GM21723 (cell line): ENCODE results near the gene CPNE7.
"Not testable (repeated sequence)": the region's sequence is repeated elsewhere in the genome, so short reads cannot be mapped to it uniquely, and the experiment has no call there.

Experiments
- ATAC-seq: cut with Tn5 transposase; IDR thresholded peaks from one replicate; pipeline ENCODE4 v1.9.1; 2021; ENCODE audit warnings: mild to moderate bottlenecking, moderate library complexity; ENCODE audit not compliant: unreplicated experiment

The CPNE7 gene

DNA sequence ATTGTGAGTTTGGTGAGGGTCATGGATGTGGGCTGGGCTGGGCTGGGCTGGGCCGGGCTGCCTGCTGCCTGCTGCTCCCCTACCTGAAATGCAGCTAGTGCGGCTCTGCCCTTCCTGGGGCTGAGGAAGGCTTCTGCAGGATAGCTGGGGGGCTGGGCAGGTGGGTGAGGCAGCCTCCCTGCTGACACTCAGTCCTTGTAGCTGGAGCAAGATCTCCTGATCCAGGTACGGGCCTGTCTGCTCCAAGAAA lies 10.4 kb upstream of the CPNE7 start:
- ATAC-seq, result no peak

DNA sequence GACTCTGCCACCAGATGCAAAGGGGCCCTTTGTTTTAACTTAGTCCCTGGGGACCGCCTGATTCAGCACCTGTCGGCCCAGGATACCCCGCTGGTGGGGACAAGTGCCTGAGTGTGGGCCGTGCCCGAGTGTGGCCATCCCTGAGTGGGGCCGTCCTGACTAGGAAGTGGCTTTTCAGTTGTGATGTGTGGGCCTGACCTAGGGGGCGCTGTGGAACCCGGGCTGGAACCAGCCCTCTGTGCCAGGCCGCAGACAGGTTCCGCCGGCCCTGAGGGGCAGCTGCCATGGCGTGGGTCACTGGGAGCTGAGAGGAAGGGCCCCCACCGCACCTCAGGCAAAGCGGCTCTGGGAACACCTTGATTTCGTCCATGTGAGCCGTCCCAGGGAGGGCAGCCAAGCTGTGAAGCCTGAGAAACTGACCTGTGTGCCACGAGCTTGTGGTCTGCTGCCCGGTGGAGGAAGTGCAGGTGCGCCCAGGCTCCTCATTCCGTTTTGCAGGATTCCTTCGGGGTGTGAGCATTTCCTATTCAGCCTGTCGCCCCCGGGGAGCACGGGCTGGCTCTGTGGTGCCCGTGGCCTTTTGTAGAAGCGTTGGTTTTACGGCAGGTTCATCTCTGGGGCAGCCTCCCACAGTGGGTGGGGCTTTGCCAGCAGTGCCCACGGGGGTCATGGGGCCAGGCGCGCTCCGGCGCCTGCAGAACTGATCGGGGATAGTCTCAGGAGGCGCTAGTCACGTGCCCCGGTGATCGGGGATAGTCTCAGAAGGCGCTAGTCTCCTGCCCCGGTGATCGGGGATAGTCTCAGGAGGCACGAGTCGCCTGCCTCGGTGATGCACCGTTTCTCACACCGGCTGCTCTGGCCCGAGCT lies 9.8 kb upstream of the CPNE7 start:
- no peak for ATAC-seq

DNA sequence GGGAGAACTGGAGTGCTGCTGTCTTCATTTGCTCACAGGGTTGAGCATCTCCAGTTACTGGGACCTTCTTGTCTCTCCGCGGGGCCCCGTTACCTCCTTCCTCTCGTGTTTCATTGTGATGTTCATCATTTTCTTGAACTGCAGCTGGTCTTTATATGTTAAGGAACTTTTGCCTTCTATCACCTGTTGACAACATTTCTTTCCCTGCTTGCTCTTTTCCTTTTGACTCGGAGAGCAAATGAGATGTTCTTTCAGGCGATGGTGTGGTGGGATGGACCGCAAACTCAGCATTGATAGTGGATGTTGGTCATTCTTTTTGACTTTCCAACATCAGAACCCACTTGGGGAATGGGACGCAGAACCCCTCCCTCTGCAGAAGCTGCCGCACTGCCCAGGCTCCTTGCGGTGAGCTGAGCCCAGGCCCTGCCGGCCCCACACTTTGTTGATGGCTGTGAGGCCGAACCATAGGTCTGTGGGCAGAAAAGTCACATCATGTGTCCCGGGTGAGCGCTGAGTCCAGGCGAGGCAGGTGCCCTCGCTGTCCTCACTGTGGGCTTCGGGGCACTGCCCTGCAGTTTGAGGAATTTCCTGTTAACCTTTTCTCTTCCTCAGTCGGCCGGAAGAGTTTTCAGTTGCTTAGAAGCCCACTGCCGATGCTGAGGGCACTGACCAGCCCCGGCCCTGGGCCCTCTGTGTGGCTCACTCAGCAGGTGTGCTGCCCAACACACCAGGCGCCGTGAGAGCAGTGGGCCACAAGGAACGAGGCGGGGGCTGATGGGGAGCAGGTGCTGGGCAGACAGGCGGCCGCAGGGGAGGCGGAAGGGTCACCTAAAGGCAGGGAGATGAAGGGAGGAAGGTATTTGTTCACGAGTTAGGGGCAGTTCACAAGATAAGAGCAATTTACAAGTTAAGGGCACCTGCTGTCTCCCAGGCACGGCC lies 7.6 kb upstream of the CPNE7 start:
- ATAC-seq, result no peak

DNA sequence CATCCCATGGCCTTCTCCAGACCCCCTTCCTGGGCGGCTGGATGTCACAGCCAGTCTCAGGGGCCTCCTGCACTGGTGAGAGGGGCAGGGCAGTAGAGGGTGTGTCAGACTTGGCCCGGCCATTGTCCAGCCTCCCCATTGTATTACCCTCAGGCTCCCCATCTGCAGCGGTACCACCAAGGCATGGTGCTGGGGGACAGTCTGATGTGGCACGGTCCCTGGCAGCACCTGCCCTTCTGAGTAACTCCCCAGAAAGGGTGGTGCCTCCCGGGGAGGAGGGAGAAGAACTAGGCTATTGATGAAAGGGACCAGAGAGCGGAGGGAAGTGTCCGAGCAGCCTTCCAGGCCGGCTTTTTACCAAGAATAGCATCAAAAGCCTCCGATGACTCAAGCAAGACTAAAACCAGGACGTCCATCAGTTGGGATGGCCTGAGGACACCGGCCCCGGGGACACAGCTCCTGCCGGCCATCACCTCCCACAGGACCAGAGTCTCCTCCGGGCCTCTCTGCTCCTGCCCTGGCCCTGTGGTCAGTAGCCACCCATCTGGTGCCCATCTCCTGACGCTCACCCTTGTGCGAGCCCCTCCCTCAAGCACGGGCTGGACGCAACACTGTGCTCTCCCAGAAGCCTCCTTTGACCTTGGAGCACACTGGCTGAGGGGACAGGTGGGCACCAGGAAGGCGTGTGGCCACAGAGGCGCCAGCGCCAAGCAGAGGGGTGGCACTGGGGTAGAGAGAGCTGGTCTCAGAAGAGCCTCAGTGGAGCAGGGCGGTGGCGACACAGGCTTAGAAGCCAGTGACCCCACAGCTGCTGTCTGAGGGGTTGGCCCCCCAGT lies 5.8 kb upstream of the CPNE7 start:
- ATAC-seq, result no peak

DNA sequence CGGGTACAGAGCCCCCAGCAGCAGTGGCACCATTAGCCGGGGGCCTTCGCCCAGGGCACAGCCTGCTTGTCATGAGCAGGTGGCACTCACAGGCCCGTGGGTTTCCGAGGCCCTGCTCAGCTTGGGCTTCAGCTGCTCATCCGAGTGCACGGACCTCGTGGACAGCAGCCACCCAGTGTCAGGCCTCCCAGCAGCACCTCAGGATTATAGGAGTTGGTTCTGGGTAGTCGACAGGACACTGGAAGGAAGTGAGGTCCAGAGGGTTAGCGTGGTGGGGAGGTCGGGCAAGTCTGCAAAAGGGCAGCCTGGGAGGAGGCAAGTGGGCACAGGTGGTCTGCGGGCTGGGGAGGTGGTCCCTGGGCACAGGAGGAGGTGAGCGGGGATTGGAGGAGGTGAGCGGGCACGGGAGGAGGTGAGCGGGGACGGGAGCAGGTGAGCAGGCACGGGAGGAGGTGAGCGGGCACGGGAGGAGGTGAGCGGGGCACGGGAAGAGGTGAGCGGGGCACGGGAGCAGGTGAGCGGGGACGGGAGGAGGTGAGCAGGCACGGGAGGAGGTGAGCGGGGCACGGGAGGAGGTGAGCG lies 5.1 kb upstream of the CPNE7 start:
- ATAC-seq, result no peak

DNA sequence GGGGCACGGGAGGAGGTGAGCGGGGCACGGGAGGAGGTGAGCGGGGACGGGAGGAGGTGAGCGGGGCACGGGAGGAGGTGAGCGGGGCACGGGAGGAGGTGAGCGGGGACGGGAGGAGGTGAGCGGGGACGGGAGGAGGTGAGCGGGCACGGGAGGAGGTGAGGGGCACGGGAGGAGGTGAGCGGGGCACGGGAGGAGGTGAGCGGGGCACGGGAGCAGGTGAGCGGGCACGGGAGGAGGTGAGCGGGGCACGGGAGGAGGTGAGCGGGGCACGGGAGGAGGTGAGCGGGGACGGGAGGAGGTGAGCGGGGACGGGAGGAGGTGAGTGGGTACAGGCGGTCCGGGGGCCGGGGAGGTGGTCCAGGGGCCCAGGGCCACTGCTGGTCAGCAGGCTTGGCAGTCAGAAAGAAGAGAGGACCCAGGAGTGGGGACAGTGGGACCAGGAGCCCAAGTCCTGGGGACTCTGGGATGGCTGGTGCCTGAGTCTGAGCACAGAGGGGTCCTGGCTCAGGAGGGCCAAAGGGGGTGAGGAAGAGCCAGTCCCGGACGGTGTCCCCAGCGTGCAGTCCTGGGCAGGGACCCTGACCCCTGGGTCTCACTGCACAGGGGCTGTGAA lies 4.5 kb upstream of the CPNE7 start:
- not testable (repeated sequence) for ATAC-seq

DNA sequence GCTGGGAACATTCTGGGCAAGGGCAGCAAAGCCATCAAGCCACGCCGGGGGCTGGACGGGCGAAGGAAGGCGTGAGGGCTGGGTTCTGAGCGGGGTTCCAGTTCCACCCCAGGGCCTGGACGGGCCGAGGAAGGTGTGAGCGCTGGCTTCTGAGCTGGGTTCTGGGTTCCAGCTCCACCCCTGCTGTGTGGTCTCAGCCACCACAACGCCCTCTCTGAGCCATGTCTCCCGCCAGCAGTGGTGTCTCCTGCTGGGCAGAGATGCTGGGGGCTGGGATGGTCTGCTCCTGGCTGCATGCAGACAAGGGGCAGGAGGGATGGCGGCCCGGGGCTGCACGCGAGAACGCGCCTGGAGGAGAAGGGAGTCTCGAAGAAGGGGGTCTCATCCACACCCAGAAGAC lies 3.9 kb upstream of the CPNE7 start:
- no peak for ATAC-seq

DNA sequence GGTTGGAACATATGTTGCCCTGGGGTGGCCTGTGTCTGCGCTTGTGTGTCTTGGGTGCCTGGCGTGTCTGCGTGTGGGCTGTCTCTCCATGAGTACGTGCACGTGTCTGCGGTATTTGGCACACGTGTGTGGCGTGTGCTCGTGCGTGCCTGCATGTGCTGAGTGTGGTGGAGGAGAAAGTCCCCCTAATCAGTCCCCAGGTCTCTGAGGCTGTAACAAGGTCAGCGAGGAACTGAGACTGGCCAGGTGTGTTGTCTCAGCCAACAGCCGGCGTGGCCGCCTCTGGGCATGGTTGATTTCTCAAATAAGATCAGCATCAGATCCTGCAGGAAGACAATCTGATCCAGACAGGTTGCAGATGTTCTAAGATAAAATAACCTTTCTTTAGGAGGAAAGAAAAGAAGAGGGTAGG lies 3.5 kb upstream of the CPNE7 start:
- no peak for ATAC-seq

DNA sequence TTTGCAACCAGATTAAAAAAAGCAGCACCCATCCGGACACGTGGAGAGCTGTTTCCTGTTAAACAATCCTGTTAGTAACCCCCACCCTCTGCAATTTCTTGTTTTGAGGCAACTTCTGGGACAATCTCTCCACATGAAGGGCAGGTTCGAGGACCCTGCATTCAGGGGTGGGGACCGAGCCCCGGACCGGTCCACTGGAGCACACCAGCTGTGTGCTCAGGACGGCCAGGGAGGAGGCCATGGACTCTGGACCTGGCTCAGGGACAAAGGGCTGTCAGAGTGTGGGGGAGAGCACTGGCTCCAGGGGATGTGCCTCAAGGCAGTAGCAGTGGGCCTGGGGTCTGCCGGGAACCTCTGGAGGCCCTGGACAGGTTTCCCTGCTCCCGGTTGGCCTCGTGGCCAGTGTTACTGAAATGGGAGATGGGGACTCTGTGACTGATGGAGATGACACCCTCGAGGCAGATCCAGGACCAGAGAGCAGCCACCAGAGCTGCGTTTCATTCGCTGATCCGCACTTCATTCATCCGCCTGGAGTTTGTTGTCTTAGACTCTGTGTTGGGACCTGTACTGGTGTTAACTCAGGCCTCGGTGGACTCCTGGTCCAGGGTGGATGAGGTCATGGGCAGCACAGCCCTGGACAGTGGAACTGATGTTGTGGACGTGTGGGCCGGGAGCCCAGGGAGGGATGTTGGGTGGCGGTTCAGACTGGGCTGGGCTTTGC lies 2.9 kb upstream of the CPNE7 start:
- ATAC-seq, result no peak

DNA sequence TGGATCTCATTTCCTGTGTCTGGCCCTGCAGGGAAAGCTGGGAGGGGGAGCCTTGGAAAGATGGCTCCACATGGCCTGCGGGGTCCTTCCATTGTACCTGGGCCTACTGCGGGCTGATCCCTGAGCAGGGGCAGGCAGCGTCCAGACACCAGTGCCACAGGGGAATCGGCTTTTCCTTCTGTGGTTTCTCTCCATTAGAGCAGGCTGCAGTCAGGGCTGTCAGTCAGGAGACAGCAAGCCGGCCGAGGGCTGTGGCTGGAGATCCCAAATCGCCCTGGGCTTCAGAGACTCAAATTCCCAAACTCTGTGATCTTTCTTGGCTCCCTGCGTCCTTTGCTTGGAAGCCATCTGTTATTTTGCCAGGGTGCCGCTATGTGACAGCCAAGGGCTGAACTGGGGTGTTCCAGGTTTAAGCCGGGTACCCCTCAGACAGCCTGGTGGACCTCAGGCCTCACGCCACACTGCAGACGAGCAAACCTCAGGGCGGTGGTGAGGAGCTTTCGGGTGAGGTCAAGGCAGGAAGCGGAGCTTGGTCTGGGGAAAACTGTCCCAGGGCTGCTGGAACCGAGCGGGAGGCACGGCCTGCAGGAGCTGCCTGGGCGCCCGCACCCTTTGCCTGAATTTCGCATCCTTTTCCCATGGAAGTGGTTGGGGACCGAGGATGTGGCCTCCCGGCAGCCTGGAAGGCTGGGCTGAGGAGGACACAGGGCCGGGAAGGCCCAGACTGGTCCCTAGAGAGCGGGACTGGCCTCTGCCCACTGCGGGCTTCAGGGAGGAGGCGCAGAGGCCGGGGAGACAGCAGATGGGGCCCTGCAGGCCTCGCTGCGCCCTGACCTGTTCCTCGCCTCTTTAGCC lies 1.5 kb upstream of the CPNE7 start:
- no peak for ATAC-seq

DNA sequence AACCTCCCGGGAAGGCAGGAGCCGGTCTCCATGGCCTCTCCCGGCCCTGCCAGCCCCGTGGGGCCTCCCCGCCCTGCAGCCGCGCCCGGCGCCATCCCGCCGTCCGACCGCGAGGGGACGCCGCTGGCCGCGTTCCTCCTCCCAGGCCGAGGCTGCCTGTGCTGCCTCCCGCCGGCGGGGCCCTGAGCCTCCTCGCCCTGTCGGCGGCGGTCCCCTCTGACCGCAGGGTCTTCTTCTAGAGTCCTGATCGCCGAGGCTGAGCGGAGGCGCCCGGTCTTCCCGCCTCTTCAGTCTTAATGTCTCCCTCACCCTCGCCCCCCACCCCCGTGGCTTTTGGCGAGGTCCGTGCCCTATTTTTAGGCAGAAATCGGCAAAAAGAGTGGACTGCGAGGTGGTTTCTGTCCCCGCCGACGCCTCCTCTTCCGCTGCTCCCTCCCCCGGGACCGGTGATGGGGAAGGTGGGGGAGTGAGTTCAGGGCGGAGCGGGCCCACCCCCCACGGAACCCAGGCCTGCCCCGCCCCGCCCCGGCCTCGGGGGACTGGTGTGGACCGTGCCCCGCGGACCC lies 794 bp upstream of the CPNE7 start:
- peak; percentile 46 for ATAC-seq

DNA sequence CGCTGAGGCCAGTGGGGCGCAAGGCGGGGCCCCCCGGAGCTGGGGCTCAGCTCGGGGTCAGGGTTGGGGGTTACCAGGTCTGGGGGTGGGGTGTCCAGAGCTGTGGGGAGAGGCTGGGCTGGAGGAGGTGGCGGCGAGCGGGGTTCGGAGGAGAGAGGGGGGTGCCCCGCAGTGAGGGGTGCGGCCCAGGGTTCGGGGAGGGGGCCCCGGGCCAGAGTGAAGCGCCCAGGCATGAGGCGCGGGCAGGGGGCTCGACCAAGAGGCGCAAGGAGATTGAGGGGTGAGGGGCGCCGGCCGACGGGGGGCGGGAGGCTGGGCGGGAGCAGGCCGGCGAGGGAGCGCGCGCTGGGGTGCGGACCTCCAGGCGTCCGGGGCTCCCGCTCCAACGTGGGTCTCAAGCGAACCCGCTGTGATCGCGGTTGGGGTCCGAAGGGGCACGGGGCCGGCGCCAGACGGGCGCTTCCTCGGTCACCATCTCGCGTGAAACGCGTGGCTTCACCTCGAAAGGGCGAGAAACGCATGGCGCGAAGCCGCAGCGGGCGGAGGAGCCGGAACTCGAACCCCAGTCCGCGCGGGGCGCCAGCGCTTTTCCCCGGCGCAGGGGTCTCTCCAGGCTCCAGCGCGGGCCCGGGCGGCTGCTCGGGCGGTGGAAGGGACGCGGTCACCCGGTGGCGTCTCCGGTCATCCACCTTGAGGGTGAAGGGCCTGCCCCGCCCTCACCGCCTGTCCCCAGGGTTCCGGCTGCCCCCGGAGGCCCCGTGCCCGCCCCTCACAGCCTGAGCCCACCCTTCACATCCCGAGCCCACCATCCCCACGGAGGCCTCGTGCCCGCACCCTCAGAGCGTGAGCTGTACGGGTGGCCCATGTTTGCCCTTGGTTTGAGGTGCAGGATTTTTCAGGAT lies 846 bp downstream of the CPNE7 start:
- no peak for ATAC-seq

DNA sequence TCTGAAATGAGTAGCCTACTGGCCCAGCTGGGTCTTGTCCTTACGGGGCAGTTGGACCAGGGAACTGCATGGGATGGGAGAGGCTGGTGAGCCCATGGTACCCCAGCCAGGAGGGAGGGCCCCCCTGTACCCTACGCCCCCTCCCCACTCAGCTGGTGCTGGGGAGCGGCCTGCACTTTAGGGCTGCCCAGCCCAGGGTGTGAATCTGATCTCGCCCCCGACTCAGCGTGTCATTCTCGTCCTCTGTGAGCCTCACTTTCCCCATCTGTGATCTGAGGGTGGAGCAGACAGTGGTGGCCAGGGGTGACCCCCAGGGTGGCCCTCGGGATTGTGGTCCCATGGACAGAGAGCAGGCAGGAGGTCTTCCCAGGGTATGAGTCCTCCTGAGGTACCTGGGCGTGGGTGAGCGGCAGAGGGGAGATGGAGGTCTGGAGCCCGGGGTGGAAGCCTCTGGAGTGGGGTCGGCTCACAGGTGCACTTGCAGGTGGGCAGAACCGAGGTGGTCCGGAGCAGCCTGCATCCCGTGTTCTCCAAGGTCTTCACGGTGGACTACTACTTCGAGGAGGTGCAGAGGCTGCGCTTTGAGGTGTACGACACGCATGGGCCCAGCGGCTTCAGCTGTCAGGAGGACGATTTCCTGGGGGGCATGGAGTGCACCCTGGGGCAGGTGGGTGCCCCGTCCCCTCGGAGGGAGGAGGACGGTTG lies 1.6 kb downstream of the CPNE7 start:
- ATAC-seq, result no peak

DNA sequence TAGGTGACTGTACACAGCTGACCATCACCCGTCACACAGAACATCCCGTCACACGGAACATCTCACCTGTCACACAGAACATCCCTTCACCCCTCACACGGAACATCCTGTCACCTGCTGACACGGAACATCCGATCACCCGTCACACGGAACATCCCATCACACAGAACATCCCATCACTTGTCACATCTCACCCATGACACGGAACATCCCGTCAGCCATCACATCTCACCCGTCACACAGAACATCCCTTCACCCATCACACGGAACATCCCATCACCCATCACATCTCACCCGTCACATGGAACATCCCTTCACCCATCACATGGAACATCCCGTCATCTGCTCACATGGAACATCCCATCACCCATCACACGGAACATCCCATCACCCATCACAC lies 3.8 kb downstream of the CPNE7 start:
- no peak for ATAC-seq

DNA sequence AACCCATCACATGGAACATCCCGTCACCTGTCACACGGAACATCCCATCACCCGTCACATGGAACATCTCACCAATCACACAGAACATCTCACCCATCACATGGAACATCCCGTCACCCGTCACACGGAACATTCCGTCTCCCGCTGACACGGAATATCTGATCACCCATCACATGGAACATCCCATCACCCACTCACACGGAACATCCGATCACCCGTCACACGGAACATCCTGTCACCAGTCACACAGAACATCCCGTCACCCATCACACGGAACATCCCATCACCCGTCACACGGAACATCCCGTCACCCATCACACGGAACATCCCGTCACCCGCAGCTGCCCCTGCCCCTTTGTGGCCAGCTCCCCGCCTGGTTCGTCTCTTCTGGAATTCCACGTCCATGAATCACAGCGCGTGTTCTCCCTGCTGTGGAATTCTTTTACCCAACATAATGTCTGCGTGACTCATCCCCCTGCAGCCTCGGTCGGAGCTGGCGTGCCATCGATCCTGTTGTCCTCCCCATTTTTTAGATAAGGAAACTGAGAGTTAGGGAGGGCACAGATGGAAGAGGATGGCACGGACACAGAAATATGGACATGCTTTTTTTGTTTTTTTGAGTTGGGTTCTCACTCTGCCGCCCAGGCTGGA lies 5.6 kb downstream of the CPNE7 start:
- ATAC-seq, result no peak

DNA sequence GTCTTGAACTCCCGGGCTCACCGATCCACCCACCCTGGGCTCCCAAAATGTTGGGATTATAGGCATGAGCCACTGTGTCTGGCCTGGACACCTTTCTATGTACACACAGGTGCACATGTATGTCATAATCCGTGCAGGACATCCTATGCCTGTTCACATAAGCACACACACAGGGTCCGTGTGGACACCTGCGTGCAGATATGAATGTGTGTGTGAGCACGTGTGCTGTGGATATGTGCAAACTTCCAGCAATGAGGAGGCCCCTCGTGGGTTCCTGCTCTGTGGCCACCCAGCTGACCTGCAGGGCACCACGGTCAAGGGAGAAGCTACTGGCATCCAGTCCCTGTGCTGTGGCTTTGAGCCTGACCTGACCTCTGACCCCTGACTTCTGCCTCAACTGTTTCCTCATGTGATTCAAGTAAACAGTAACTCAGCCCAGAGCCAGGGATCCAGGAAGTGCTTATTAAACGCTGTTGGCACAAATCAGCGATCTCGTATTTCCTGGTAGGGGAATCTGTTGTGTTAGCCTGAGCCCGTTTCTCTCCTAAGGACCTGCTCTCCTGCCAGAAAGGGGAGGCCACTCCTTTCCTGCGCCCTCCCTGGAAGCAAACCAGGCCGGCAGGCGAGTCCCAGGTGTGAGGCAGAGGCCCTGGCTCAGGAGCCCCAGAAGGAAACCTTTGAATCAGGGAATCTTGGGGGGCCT lies 6.5 kb downstream of the CPNE7 start:
- ATAC-seq, result no peak
